Stimulated activated CD8-positive, alpha-beta memory T cell treated with anti-CD3 and anti-CD28 coated beads, Interleukin-2, amount 100 ng/mL, for 48 hours (primary cell): ENCODE data around the gene GPR45.
"Not testable (repeated sequence)": the region's sequence is repeated elsewhere in the genome, so short reads cannot be mapped to it uniquely, and the experiment has no call there.

Source experiments
- DNase-seq, 2 donors: peaks; one replicate each; pipeline ENCODE4 v3.0.0-alpha.2; 2020; ENCODE audit warnings: low read depth in 2 of 2

The GPR45 gene

GRCh38 chr2:105241443-105241842 lies at the start of gene GPR45:
GPR45 (plus strand) TSS chr2:105241743; CDS start chr2:105241859, 116 bp downstream.
- DNase-seq, result no peak

DNA sequence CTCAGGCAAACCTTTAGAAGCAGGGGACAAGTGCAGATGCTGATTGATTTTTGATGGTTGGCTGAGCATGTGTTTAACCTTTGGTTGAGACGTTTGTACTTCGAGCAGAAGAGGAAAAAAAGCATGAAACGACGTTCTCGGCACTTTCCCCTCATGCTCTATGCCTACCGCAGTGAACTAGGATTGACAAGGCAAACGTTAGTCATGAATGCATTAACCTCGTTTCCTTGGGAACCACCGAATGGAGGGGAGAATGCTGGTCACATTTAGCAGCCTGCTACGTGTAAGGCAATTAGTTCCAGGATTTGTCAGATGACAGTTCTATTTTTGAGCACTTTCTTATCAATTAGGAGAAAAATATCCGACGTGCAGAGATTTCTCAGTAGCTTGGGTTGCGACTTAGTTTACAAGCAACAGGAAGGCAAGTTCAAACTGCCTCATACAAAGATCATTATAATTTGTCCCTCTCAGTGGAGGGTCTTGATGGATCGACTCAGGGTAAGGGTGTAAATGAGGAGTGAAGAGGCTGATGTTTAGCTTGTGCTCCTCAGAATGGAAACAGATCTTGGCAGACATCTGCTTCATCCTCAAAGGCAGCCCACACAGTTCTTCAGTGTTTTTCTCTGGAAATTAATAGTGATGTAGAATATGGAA lies 47.4 kb upstream of the GPR45 start:
- DNase-seq, result no peak

DNA sequence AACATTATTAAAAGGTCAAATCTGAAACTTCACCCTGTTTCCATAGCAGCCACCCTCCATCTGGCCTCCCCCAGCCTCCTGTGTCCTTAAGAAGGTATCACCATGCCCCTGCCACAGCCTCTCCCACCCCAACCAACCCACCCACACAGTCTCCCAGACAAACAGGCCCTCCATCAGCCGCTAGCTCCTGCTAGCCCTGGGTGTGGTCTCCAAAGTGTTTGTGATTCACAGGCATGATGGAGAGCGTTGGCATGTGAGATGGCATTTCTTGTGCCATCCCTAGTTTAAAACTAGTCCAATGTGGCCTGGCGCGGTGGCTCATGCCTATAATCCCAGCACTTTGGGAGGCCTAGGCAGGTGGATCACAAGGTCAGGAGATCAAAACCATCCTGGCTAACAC lies 44.9 kb upstream of the GPR45 start:
- no peak for DNase-seq

DNA sequence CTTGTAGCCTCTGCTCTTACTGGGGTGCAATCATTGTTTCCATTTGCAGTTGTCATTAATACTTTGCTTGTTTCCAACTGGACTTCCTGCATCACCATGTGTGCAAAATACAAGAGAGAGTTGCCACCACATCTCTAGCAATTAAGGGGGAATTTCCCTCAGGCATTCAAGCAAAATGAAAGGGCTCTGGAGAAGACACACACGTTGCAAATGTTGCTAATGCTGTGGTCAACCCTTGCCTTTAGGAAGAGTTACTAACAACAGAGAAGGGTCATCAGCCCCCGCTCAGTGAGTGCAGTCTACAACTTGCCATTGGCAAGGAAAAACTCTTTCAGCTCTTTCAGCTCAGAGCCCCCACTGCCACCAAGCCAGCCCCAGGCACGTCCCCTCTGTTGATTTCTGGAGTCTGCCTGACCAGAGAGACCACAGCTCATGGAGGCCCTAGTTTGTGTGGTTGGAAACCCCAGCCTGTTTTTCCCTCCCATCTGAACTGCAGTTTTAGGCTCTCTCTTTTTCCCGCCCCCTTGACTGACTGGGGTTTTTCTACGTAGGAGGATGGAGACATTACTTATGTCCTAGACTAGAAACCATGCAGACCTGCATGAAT lies 25.9 kb upstream of the GPR45 start:
- DNase-seq, result no peak

GRCh38 chr2:105220604-105221003 lies 20.9 kb upstream of the GPR45 start:
- no peak for DNase-seq

DNA sequence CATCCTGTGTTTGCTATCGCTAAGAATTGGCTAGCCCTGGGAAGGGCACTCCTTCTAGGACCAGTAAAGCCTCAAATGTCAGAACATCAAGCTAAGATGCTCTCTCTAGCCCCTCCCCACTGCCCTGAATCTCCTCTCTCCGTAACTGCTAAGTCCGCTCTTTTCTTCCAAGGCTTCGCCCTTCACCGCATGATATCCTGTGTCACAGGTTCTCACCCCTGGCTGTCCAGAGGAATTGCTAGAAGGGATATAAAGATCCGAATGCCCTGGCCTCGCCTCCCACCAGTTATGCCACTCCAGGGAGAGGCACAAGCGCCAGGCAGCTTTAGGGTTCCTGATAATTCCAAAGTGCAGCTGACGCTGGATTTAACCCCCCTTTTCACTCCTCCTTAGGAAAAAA lies 17.1 kb upstream of the GPR45 start:
- no peak for DNase-seq

GRCh38 chr2:105231232-105231619 lies 10.3 kb upstream of the GPR45 start:
- no peak for DNase-seq

GRCh38 chr2:105235388-105236059 lies 6.0 kb upstream of the GPR45 start:
- DNase-seq, result peak; percentile 51 to 61

- DNase-seq, result no peak
Observed at GRCh38 chr2:105236060-105236424, 5.5 kb upstream of the GPR45 start.

DNA sequence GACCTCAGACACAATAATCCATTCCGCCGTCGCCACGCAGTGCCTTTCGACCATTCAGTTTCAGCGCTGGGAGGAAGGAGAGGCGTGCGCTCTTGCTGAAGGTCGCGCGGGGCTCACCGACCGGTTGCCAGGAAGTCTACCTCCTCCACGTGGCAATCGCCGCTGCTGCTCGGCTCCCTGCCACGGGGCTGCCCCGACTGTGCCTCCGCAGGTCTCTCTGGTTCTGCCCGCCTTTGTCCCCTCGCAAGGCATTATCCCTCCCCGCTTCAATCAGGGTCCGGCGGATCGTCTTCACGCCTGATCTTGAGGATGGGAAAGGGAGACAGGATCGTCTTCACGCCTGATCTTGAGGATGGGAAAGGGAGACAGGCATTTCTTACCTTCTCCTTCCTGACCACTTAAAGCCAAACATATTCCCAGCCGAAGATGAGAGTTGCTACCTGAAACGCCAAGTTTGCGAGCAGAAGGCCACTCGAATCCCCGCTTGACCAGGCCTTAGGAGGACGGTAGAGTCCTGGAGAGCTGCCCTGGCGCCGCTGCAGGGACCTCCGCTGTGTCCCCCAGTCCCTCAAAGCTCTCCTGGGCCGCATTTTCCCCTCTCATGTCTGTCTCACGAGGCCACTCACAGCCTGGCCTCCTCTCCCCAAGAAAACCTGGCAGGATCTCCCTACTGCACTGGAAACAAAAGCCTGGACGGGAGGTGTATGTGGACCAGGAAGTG lies 4.3 kb upstream of the GPR45 start:
- DNase-seq, result peak in 1 of 2 donors; percentile 7

DNA sequence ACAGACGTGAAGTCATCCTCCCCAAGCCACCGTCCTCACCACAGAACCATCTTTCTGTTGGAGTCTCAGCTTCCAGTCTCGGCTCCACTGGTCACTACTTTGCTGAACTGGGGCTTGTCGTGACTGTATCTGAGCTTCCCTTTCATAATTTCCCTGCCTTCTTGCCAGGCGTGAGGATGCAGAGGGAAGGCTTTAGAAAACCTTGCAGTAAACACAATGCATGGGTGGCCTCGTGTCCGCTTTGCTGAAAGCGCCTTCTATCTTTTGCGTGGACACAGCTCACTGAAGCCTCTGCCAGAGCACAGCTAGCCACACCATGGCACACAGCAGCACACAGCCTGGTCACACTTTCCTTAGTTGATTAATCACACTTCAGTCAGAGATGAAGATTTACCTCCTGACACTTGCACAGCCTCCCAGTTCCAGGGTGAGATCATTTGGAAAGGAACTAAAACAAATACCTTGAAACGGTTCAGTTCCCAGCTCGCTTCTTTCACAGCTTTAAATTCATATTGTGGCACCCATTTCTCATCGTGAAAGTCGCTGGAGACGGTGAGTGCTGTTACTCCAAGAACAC lies 2.8 kb upstream of the GPR45 start:
- no peak for DNase-seq

DNA sequence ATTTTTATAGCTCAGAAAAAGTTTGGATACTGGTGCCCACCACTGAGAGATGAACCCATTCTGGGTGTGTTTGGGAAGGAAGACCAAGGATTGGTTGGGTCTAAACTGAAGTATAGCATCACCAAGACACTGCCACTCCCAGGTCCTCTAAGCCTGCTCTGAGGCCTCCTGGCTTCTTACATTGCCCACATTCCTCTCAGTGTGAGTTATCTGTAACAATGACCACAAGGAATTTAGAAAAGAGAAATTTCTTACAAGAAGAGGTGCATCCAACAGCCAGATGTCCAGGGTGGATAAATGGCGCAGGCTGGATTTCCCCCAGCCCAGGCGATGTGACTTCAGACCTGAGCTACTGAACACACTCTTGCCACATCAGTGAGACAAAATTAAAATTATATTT lies 1.6 kb upstream of the GPR45 start:
- DNase-seq, result no peak

DNA sequence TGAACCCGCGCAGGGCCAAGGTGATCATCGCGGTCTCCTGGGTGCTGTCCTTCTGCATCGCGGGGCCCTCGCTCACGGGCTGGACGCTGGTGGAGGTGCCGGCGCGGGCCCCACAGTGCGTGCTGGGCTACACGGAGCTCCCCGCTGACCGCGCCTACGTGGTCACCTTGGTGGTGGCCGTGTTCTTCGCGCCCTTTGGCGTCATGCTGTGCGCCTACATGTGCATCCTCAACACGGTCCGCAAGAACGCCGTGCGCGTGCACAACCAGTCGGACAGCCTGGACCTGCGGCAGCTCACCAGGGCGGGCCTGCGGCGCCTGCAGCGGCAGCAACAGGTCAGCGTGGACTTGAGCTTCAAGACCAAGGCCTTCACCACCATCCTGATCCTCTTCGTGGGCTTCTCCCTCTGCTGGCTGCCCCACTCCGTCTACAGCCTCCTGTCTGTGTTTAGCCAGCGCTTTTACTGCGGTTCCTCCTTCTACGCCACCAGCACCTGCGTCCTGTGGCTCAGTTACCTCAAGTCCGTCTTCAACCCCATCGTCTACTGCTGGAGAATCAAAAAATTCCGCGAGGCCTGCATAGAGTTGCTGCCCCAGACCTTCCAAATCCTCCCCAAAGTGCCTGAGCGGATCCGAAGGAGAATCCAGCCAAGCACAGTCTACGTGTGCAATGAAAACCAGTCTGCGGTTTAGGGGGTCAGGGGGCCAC lies 897 bp downstream of the GPR45 start:
- DNase-seq, result no peak

- DNase-seq, result no peak
Observed at GRCh38 chr2:105243961-105244360, 2.4 kb downstream of the GPR45 start.

- no peak for DNase-seq
Observed at GRCh38 chr2:105244451-105244850, 2.9 kb downstream of the GPR45 start.

DNA sequence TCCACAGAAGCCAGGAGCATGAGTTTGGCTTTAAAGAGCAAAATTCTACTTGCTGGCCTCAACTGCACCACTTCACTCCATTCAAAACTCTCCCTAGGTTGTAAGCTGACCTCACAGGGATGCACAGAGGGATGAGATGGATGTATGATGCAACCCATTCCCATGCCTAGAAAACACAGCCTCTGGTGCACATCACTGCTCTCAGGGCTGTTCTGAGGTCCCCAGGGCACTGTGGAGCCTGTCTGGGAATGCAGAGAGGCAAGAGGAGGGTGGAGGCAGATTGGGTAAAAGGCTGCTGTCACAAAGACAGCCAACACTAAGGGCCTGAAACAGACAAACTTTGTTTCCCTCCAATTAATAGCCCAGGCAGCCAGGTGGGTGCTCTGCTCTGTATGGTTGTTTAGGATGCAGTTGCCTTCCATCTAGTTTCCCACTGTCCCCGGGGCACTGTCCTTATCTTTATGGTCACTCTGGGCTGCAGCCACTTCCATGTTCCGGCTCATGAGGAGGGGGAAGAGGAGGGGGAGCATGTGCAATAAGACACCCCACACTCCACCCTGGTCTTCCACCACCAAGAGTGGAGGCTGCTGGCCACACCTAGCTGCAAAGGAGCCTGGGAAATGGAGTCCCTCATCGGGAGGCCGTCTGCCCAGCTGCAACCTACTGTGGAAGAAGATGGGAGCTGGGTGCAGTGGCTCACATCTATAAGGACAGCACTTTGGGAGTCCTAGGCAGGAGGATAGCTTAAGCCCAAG lies 7.0 kb downstream of the GPR45 start:
- no peak for DNase-seq

GRCh38 chr2:105249181-105249580 lies 7.6 kb downstream of the GPR45 start:
- DNase-seq, result no peak

DNA sequence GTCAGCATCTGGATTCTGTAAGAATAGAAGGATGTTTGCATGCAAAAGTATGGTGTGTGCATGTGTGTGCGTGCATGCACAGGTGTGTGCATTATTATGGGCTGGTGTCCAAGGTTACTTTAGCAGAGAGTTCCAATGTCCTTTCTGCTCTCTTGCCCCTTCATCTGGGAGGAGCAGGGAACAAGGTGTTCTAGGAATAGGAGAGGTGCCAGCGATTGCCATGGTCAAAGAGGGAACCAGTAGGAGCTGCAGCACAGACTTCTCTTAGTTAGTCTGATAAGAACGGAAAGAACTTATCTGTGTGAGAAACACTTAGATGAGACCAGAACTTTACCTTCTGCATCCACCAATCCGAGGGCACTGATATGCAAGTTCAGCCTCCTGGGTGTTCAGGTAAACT lies 8.3 kb downstream of the GPR45 start:
- DNase-seq, result no peak

GRCh38 chr2:105251016-105251648 lies 9.6 kb downstream of the GPR45 start:
- not testable (repeated sequence) for DNase-seq

DNA sequence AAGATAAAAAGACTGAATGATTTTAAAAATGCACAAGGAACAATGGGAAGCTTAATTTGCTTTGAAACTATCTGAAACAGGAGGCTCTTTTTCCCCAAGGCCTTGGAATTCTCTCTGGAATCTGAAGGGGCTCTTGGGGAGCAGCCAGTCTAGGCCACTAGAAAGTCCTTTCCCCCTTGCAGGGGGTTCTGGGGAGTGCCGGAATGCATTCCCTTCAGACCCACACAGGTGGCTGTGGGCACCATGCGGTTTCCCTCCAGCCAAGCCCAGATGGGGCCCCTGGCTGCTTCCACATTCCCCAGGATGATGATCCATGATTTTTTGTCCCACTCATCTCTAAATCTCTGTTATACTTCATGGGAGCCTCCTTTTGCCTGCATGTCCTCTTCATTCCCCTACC lies 10.7 kb downstream of the GPR45 start:
- no peak for DNase-seq
